PC-3 (cell line): Measurements from ENCODE around the gene ACAP1. TPM values are rescaled to one million over a fixed set of nuclear protein-coding genes. Genes with fewer than 3 reads are reported as not detected.

Experiments
- ATAC-seq: fragments of 200-7000 bp; cut with Tn5 transposase; 2 replicates; pipeline ENCODE4 v1.9.1; 2020; ENCODE audit warnings: mild to moderate bottlenecking, moderate library complexity
- BruUV-seq: library from RNA; stranded (reverse); fragments of 400-500 nt; replicated peaks from 2 replicates; lab custom pipeline; 2021; lab: Mats Ljungman, UMichigan
- CTCF ChIA-PET: fragments of 300-600 bp; sonication (Branson Sonifier 250); formaldehyde crosslinking; loops from one replicate; lab custom pipeline; 2022; ENCODE audit warnings: antibody characterized with exemption; lab: Charles Lee
- POLR2A ChIA-PET: fragments of 300-600 bp; sonication (Branson Sonifier 250); formaldehyde crosslinking; loops from one replicate; lab custom pipeline; 2022; ENCODE audit warnings: antibody characterized with exemption; ENCODE audit not compliant: unreplicated experiment; lab: Charles Lee
- DNase-seq: peaks from one replicate; pipeline ENCODE4 v3.0.0-alpha.2; 2015
- H2AFZ ChIP-seq: fragments of 300-600 bp; sonication (generic); 2 replicates; pipeline ENCODE4 v1.6.0; 2016; ENCODE audit warnings: antibody characterized with exemption, low read length
- H3F3A ChIP-seq: fragments of 300-600 bp; sonication (generic); one replicate; pipeline ENCODE4 v1.6.0; 2017; ENCODE audit warnings: antibody characterized with exemption, low read length, control low read depth, mild to moderate bottlenecking; ENCODE audit not compliant: unreplicated experiment
- H3K27ac ChIP-seq: fragments of 300-600 bp; sonication (generic); 2 replicates; pipeline ENCODE4 v1.5.1; 2016; ENCODE audit warnings: mild to moderate bottlenecking, low read length
- H3K27me3 ChIP-seq: fragments of 300-600 bp; sonication (generic); 2 replicates; pipeline ENCODE4 v1.6.1; 2016; ENCODE audit warnings: low read length, mixed read lengths
- H3K36me3 ChIP-seq: fragments of 300-600 bp; sonication (generic); 2 replicates; pipeline ENCODE4 v1.6.1; 2016; ENCODE audit warnings: low read depth, mixed run types, low read length, mixed read lengths
- H3K4me1 ChIP-seq: fragments of 300-600 bp; sonication (generic); 2 replicates; pipeline ENCODE4 v1.5.1; 2016; ENCODE audit warnings: low read length; ENCODE audit not compliant: insufficient read depth
- H3K4me2 ChIP-seq: fragments of 300-600 bp; sonication (generic); 2 replicates; pipeline ENCODE4 v1.6.0; 2016; ENCODE audit warnings: low read length
- H3K4me3 ChIP-seq: fragments of 300-600 bp; sonication (generic); 2 replicates; pipeline ENCODE4 v1.5.1; 2016; ENCODE audit warnings: mild to moderate bottlenecking, low read length, mixed read lengths
- H3K79me2 ChIP-seq: fragments of 300-600 bp; sonication (generic); 2 replicates; pipeline ENCODE4 v1.6.1; 2017; ENCODE audit warnings: low read length, mixed read lengths
- H3K9ac ChIP-seq: fragments of 300-600 bp; sonication (generic); 2 replicates; pipeline ENCODE4 v1.6.0; 2016; ENCODE audit warnings: mild to moderate bottlenecking, low read length
- H3K9me2 ChIP-seq: fragments of 300-600 bp; sonication (generic); replicated peaks from 2 replicates; pipeline ENCODE4 v1.6.1; 2016; ENCODE audit warnings: mixed run types, low read length, mixed read lengths
- H3K9me3 ChIP-seq: fragments of 300-600 bp; sonication (generic); 2 replicates; pipeline ENCODE4 v1.6.1; 2016; ENCODE audit warnings: low read length, mixed read lengths
- H4K20me1 ChIP-seq: fragments of 300-600 bp; sonication (generic); 2 replicates; pipeline ENCODE4 v1.6.1; 2016; ENCODE audit warnings: low read length, mixed read lengths
- EZH2 ChIP-seq: fragments of 300-600 bp; sonication (generic); IDR thresholded peaks from one replicate; pipeline ENCODE4 v1.6.1; 2017; ENCODE audit warnings: antibody characterized with exemption, mild to moderate bottlenecking, low read length; ENCODE audit not compliant: unreplicated experiment
- EZH2phosphoT487 ChIP-seq: fragments of 300-600 bp; sonication (generic); IDR thresholded peaks from 2 replicates; pipeline ENCODE4 v1.6.1; 2018; ENCODE audit warnings: mild to moderate bottlenecking, antibody characterized with exemption, low read length, borderline replicate concordance
- intact Hi-C: fragments of 100-400 bp; cut with micrococcal nuclease; formaldehyde crosslinking; loops from 2 replicates; pipeline ENCODE4 v1.9.0; 2023
- total RNA-seq: library from RNA; depleted of rRNA; stranded (reverse); fragments of >200 nt; gene quantifications from 2 replicates; pipeline ENCODE4 v1.2.3, GENCODE V29; 2014
- TF ChIP-seq, protein P1 (sequence below): fragments of 300-600 bp; sonication (generic); conservative IDR thresholded peaks from 2 replicates; pipeline ENCODE4 v1.5.1; 2017; ENCODE audit warnings: antibody characterized with exemption, low read depth, mild to moderate bottlenecking, low read length

Gene ACAP1
- total RNA-seq, 1 experiment from 2014 or later = not detected

DNA sequence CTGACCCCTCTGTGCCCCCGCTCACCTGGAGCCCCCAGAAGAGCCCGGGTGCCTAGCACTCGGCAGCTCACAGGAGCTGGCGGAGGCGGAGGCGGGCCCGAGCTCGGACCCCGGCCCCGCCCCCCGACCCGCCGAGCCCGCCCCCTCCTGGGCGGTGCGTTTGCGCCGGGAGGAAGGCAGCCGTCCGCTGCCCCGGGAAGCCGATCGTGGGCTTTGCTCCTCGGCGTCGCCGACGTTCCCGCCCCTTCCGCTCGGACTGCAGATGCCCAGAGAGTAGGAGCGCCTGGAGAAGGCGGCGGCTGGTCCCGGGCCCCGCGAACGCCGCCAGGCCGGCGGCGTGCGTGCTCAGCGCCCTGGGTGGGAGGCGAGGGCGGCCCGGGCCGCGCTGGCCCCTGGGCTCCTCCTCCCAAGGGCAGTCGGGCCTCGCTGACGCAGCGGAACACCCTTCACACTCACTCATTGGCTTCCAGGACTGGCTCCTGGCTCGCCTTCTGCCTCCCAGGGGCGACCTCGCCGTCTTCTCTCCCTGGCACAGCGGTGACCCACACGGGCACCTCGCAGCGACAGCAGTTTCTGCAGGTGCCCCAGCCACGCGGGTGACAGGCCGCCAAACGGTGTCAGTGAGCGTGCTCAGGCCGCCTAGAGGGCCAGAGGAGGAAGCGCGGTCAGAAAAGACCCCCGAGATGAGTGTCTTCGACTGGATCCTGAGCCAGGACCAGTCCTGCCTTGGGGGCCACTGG, 58.3 kb downstream of the ACAP1 start, which contains the start of gene PLSCR3:
Gene PLSCR3, minus strand, starts transcription at position 74 of the 740 bp plus-strand sequence. CDS start 415 bp downstream, outside the sequence.
- POLR2A ChIA-PET = interaction anchor here (1.0 kb wide), 1 partner anchor 9 kb away, joined by 3 read pairs; the partner anchor contains the start of gene TMEM256
- H3K4me2 ChIP-seq = peak within 1 kb of the TSS; percentile 93
- intact Hi-C loops = loop anchor here (1.0 kb wide), 1 partner anchor 10 kb away; the partner anchor contains the start of gene TMEM256

DNA sequence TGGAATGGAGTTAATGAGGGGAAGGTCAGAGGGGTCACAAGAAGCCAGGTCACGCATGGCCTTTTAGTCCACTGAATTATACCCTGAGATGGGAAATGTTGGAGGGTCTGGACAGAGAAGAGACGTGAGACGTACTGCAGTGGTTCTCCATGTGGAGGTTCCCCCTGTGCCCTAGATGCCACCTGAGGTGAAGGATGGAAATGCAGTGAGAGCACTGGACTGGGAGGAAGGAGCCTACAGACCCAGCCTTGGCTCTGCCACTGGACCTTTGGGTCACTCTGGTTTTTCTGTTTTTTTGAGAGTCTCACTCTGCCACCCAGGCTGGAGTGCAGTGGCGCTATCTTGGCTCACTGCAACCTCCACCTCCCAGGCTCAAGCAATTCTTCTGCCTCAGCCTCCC, 59.8 kb downstream of the ACAP1 start:
- H3K4me2 ChIP-seq = no peak overlapping the region
- no peak for ATAC-seq
- ChIA-PET POLR2A (no interaction called here), CTCF (no interaction called here)
- H3K9me3 ChIP-seq = no peaks in the 10 kb centered on the region
- BruUV-seq = no TSS peak
- intact Hi-C loops = no loop called here
- H3F3A ChIP-seq = no peaks in the 10 kb centered on the region
- H3K27ac ChIP-seq = no peak overlapping the region
- no peaks in the 10 kb centered on the region for H3K27me3 ChIP-seq
- no peak overlapping the region for H3K9ac ChIP-seq
- H2AFZ ChIP-seq = no peak overlapping the region
- H3K36me3 ChIP-seq = no peaks in the 10 kb centered on the region; the same call in 1 of the 2 replicates
- H3K79me2 ChIP-seq = peaks cover 16% of the 10 kb centered on the region
- DNase-seq = no peak
- no peaks in the 10 kb centered on the region for H3K9me2 ChIP-seq
- peaks cover 4% of the 10 kb centered on the region; the same call in 1 of the 2 replicates for H3K4me1 ChIP-seq
- H3K4me3 ChIP-seq = no peak overlapping the region
- TF ChIP-seq EZH2phosphoT487 (no peak), EZH2 (no peak)
- TF ChIP-seq, protein P1, sequence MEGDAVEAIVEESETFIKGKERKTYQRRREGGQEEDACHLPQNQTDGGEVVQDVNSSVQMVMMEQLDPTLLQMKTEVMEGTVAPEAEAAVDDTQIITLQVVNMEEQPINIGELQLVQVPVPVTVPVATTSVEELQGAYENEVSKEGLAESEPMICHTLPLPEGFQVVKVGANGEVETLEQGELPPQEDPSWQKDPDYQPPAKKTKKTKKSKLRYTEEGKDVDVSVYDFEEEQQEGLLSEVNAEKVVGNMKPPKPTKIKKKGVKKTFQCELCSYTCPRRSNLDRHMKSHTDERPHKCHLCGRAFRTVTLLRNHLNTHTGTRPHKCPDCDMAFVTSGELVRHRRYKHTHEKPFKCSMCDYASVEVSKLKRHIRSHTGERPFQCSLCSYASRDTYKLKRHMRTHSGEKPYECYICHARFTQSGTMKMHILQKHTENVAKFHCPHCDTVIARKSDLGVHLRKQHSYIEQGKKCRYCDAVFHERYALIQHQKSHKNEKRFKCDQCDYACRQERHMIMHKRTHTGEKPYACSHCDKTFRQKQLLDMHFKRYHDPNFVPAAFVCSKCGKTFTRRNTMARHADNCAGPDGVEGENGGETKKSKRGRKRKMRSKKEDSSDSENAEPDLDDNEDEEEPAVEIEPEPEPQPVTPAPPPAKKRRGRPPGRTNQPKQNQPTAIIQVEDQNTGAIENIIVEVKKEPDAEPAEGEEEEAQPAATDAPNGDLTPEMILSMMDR = no peak
- H4K20me1 ChIP-seq = no peaks in the 10 kb centered on the region

More for the DNA sequence above, 58.3 kb downstream of the ACAP1 start, which contains the start of gene PLSCR3:
- Histone ChIP-seq H3K27me3 (no peaks in the 10 kb centered on the region), H3K79me2 (peaks cover 16% of the 10 kb centered on the region), H3K36me3 (no peaks in the 10 kb centered on the region; the same call in 1 of the 2 replicates), H3K27ac (peak within 1 kb of the TSS; percentile 71), H4K20me1 (no peaks in the 10 kb centered on the region), H3F3A (no peaks in the 10 kb centered on the region), H2AFZ (peak within 1 kb of the TSS; percentile 88), H3K9me2 (no peaks in the 10 kb centered on the region), H3K4me1 (peaks cover 4% of the 10 kb centered on the region; the same call in 1 of the 2 replicates), H3K9ac (peak within 1 kb of the TSS; percentile 76), H3K9me3 (no peaks in the 10 kb centered on the region), H3K4me3 (peak within 1 kb of the TSS; percentile 91)
- DNase-seq (peak; percentile 76), ATAC-seq (peak; percentile 86)
- BruUV-seq = TSS peak; percentile 74
- CTCF ChIA-PET = interaction anchor here (1.4 kb wide), 1 partner anchor 9 kb away, joined by 3 read pairs; the partner anchor contains the start of gene TMEM256
- TF ChIP-seq EZH2phosphoT487 (no peak), EZH2 (no peak)
- TF ChIP-seq, protein P1 = no peak; the same call in 1 of the 2 replicates
